HS-5 (cell line): Measurements from ENCODE around the gene TXNRD1.
"Not testable (repeated sequence)": the region's sequence is repeated elsewhere in the genome, so short reads cannot be mapped to it uniquely, and the experiment has no call there.

Source experiments
- DNase-seq: peaks from one replicate; pipeline ENCODE4 v3.0.0-alpha.2; 2012; ENCODE audit warnings: low read depth

Gene TXNRD1

DNA sequence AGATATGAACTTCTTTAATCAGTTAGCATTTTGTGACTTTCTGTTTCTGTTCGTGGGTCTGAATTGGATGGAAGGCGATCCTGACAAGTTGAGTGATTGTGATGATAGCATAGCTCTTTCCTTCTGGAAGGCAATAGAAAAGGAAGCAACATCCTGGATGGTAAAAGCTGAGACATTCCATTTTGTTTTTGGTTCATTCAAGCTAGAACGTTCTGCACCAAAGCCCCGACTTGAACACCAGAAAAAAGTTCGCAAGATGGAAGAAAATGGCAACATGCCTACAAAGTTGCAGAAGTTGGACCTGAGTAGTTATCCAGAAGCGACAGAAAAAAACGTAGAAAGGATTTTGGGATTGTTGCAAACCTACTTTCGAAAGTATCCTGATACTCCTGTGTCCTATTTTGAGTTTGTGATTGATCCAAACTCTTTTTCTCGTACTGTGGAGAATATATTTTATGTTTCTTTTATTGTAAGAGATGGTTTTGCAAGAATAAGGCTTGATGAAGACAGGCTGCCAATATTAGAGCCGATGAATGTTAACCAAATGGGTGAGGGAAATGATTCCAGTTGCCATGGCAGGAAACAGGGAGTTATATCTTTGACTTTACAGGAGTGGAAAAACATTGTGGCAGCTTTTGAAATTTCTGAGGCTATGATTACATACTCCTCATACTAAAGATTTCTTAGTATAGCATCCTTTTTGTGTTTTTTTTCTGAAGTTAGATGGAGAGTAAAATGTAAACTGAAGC lies 88.9 kb downstream of the TXNRD1 start:
- no peak for DNase-seq

DNA sequence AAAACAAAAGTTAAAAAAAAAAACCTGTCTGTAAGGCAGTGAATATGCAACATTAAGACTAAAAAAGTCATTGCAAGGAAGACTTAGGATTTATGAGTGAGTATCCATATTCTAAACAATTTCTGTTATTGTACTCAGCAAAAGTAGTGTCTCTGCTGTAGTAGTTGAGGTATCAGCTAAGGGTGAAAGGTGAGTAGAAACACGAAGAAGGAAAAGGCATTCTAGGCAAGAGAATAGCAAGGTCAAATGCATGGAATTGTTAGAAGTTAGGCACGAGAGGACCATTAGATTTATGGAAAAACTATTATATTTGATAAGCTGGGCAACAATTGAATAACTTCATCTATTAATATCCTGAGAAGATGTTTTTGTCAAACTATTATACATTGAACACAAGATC lies 89.8 kb downstream of the TXNRD1 start:
- no peak for DNase-seq

DNA sequence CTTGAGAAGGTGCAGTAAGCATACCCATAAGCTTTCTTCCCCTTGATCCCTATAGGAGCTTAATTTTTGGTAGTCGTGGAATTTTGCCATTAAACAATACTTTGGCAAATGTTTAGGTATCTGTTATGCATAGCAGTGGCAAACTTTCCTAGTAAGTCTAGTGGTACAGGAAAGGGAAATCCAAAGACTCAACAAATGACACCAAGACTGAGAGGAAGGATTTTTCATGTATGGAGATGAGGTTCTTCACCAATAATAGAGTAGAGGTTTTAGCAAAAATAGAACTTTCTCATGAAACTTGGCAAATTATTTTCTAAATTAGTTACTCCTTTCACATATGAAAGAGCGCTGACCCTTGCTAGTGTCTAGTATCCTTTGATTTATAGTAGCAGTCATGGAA lies 90.8 kb downstream of the TXNRD1 start:
- no peak for DNase-seq

DNA sequence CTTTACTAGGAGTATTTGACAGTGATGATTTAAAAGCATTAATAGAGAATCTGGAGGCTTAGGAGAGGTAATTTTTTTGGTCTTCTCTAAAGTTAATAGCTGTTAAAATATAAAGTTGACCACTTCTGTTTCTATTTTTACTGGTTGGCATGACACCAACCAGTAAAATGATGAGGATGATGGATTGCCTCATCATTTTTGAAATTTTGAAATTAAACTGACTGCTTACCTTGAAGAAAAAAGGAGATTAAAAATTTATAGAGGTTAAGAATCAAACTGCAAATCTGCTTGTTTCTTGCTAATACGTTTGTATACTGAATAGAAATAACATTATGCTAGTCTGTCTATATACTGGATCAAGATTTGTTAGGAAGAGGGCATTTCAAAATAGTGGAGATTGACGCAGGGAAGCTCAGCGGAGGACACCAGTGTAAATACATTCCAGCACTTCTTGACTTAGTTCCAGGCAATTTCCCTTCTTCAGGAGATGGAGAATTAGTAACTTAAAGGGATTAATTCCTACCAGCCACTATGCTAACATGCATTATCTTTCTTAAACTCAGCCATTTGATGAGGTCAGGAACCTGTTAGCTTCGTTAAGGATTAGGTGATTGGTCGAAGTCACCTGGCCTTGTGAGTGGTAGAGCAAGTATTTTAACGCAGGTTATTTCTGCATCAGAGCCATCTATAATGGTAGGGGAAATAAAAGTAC lies 91.5 kb downstream of the TXNRD1 start:
- no peak for DNase-seq

DNA sequence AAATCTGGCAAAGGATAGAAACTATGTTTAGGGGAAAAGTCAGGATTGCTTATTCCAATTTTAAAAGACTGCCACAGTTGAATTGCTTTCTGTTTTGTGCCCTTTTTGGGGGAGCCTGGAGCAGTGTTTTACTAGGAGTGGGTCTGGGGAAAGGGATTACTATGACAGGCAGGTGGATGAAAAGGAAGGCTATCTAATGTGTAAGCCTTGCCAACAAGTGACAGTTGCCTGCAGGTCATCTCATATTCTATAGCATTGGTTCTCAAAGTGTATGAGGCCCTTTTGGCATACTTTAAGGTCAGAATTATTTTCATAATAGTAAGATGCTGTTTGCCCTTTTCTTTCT lies 92.0 kb downstream of the TXNRD1 start:
- no peak for DNase-seq

DNA sequence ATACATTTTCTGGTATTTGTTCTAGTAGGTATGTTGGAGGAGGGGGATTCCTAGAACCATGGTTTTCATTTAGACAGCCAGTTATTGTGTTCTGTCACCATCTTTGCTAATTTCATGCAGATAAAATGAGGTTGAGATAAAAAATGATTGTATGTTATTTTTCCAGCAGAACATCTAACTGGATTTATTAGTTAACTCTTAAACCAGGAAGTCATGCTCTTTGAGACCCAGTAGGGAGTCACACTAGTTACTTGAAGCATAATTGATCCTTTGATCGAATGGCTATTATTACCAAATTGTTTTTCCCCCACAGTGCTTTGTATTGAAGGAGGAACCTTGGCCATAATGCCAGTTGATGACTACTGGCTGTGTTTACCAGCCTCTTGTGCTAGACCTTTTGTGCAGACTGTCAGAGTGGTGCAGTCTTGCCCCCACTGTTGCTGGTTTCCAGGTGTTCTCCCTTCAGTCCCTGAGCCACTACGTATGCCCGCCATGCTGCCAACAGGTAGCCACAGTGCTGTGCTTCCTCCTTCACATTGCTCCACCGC lies 93.9 kb downstream of the TXNRD1 start:
- no peak for DNase-seq

DNA sequence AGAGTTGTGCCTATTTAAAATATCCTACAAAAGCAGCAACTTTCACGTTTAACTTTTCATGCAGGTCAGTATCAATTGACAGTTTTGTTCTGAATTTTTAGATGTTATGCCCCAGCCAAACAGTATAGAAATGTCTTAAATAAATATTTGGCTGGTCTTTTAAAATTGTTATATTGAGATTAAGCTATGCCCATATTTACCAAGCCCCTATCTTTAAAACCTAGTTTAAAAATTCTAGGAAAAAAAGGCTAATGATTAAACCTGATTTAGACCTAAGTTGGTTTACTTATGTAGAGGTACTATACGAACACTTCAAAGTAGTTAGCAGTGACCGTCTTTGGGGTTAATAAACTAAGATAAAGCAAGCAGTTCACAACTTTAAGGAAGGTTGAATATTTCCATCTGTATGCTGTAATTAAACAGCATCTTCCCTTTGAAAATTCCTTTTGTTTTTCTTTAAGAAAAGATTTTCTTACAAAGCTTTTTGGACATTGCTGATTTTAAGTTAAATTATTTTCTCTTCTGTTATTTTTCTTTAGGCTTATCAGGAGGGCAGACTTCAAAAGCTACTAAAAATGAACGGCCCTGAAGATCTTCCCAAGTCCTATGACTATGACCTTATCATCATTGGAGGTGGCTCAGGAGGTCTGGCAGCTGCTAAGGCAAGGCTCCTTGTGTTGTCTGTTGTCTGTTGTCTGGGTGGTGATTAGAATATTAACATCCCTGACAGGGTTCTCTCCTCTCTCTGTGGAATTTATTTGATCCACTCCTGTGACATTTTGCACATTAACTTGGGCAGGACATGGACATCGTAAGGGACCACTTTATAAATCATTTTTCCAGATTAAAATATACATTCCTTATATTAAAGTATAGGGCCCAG lies 95.4 kb downstream of the TXNRD1 start:
- DNase-seq = no peak

DNA sequence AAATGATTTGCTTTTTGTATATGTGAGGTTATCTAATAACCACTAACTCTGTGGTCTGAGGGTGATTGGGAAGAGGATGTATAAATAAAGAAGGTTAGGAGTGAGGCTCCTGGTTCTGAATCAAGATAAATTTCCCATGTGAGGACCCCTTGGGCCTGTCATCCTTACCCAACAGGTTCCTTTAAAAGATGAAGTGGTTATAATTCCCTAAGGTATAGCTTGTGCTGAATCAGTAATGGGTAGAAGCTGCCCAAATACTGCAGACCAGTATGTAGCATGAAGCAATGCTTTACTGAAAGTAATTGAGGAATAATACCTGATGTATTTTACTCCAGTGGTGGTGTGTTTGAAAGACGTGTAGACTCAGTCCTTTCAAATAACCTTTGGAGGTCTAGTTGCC lies 96.6 kb downstream of the TXNRD1 start:
- DNase-seq = no peak

DNA sequence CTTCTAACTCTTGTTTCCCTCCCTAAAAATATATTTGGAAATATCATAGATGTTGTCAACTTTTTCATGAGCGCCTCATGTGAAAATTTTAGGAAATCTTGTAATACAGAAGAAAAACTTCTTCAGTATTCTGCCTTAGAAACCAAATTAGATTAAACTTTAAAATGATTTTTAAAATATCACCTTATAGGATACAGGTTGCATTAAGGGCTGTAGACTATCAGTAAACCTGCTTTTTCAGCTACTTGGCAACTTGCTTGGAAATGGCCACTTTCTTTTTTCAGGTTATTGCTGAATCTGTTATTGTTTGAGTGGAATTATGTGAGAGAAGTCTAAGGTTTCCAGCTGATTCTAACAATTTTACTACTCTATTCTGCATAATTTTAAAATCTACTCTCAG lies 97.1 kb downstream of the TXNRD1 start:
- DNase-seq = no peak

DNA sequence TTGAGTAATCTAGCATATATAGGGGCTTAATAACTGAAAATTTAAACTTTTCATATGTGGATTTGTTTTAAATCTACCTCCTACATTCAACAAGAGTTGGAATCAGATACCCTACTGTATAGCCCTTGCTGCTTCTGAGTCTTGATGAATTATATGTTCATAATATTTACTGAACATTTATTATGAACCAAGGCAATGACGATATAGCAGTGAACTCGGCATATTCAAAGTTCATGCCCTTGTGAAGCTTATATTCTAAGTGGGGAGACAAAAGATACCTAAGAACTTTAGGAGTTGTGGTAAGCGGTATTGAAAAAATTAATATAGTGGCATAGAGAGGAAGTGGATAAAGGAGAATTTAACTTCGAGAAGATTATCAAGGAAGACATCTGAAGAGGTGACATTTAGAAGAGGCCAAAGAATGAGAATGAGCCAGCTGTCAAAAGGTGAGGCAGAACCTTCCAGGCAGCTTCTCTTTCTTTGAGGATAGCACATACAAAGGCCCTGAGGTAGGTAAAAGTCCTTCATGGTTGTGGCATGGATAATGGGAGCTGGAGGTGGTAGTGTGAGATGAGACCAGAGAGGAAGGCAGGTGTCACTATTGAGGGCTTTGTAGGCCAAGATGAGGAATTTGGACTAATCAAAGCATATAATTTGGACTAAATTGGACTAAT lies 98.1 kb downstream of the TXNRD1 start:
- DNase-seq = no peak

DNA sequence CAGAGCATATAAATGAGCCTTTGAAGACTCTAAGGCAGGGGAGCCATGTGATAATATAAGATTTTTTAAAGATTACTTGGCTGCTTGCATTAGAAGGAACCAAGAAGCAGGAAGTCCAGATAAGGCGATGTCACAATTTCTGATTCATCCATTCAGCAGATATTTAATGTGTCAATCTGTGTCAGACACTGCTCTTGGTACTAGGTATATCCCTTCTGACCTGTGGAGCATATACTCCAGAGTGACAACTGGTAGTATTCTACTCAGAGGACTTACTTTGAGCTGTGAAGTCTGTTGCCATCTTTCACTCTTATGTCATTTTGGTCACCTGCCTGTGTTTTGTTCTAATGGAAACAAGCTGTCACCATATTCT lies 98.6 kb downstream of the TXNRD1 start:
- peak; percentile 13 for DNase-seq

DNA sequence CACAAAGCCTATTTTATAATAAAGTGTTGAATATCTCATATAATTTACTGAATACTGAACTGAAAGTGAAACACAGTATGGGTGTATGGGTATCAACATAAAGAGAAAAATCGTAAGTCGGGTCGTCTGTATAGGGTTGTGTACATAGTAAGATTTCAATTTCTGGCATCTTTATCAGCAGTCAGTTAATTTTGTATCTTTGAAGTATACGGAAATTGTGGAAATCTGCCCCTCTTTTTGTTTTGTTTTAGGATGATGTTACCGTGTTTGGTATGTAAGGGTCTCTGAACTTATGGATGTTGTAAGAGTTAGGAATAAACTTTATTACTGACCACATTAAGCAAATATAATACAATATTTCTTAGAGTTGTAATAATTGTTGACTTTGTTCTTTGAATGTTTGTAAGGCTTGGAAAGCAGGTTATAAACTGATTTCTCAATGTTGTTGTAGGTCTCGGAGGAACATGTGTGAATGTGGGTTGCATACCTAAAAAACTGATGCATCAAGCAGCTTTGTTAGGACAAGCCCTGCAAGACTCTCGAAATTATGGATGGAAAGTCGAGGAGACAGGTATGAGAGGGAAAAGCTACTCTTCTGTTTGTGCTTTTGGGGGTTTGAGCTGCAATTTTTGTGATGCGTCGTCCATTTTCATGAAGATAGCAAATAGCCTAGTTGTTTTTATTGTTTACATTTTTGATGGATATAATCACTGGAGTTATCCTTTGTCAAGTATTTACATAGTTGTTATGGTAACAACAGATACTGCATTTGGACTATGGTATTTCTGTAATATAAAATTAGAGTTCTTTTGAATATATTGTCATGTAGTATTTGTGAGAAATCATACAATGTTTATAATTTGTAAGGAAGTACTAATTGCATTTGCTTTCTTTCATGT lies 100.0 kb downstream of the TXNRD1 start:
- DNase-seq = no peak

DNA sequence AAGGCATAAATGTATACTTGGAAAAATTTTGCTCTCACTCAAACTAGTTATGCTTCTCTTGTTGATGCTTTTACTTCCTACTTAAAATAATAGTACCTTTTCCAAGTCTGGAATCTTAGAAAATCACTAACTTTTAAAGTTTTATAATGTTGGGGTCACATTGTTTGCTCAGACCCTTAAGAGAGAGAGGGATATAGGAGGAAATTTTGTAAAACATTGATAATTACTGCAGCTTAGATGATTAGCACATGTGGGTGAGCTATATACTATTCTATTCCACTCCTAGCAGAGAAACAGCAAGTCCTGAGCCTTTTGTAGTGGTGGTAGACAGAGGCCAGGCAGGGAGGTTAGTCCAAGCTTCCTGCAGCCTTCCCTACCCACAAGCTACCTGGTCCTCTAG lies 101.4 kb downstream of the TXNRD1 start:
- DNase-seq = no peak

DNA sequence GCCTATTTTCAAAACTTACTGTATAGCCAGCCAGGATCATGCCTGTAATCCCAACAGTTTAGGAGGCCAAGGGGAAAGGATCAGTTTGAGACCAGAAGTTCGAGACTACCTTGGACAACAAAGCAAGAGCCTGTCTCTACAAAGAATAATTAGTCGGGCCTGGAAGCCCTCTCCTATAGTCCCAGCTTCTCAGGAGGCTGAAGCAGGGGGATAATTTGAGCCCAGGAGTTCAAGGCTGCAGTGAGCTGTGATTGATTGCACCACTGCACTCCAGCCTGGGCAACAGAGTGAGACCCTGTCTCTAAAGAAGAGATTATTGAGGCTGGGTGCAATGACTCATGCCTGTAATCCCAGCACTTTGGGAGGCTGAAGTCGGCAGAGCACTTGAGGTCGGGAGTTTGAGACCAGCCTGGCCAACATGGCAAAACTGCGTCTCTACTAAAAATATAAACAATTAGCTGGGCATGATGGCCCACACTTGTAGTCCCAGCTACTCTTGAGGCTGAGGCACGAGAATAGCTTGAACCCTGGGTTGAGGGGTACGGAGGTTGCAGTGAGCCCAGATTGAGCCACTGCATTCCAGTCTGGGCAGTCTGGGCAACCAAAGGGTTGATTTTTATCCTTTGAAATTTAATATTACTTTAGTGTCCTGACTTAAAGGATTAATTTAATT lies 102.1 kb downstream of the TXNRD1 start:
- DNase-seq = no peak

DNA sequence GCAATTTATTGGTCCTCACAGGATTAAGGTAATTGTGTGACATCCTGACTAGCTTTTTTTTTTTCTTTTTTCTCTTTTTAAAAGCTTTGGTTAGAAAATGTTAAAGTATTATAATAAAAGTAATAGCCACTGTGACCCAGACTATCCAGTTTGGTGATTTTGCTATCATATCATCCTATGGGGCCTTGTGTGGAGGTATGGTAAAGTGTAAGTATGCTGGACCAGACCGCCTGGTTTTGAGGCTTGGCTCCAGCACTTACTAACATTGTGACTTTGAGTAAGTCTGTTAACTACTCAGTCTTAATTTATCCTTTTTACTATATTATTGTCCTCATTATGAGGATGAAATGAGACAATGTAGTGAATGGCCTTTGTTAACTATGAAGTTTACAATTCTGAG lies 103.4 kb downstream of the TXNRD1 start:
- DNase-seq = no peak

DNA sequence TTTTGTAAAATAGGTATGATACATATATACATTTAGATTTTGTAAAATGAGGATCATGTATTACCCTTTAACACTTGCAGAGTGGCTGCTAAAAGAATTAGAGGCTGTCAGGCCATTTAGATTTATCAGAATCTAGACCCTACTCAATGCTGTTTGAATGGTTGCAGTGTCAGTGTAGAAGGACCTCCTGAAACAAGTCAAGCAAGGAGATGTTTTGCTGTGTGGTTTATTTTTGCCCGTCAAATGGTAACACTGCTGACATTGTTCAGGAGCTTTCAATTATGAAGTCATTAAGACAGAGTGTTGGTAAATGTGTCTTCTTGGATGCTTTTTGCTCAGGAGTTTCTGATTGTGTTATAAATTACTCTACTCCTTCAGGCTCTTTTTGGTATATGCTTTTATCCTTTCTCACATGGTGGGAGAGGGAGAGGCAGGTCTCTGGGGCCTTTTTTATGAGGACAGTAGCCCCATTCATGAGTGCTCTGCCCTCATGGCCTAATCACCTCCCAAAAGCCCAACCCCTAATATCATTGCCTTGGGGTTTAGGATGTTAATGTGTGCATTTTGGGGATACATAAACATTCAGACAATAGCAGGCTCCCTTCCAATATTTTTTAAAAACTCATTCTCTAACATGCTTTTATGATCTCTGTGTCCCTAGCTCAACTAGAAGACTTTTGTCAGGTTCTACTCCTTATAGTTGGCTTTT lies 104.5 kb downstream of the TXNRD1 start:
- no peak for DNase-seq

DNA sequence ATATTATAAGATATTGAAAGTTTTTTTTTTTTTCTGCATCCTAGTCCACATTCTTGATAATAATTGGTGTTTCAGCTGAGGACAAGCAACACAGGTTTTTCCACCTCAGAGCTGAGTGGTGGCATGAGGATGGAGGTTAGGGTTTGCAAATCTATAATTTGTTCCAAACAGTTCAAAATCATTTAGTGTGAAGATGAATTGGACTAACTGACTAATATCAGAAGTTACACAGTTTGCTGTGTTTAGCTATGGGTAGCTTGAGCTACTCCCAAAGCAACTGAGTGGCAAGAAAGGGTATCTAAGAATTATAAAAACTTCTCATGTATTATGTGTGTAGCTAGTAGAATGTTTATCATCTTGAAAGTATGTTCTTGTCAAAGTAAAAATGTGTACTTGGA lies 105.0 kb downstream of the TXNRD1 start:
- no peak for DNase-seq

DNA sequence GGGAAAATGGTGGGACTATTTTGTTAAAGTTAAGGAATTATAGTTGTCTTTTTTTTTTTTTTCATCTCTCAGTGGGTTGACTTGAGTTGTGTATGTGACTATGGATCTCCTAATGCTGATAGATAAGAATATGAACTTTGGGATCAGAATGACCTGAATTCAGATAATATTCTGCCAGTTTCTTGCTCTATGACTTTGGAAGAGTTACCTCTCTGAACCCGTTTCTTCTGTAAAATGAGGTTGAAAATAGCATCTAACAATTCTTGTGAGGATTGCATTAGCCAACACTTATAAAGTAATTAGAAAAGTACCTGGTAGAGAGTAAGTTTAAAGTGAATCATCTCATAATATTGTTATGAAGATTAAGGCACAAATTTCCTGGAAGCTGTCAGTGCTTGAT lies 106.4 kb downstream of the TXNRD1 start:
- no peak for DNase-seq

DNA sequence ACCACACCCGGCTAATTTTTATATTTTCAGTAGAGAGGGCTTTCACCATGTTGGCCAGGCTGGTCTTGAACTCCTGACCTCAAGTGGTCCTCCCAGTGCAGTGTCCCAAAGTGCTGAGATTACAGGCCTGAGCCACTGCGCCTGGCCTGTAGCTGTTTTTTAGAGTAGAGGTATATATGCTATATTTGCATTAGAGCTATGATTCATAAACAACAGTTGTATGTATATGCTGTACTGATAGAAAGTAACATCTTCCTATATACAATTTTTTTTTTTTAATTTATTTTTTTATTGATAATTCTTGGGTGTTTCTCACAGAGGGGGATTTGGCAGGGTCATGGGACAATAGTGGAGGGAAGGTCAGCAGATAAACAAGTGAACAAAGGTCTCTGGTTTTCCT lies 107.0 kb downstream of the TXNRD1 start:
- not testable (repeated sequence) for DNase-seq

DNA sequence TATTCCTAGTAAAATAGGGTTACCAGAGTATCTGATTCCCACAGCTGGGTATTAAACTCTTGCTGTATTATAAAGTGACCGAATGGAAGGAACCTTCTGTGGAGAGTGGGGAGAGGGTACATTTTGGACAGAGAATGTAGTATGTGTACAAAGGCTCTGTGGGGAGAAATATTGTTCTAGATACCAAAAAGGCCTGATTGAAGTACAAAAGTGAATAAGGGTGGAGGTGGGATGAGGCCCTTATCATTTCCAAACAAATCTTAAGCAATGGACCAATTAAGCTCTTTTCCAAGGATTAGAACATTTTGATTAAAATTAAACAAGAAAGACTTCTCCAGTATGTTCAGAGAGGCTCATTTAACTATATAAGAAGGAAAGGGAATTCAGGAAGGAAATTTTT lies 108.3 kb downstream of the TXNRD1 start:
- no peak for DNase-seq
